ENCODE data around the gene ADCY4. TPM values are rescaled to one million over a fixed set of nuclear protein-coding genes. Genes with fewer than 3 reads are reported as not detected.

ADCY4 gene
- total and polyA plus RNA-seq, 2 of the 8 experiments (the other 6 are each of a cell fraction or from before 2014, with no cell fraction given) = 0.27 to 0.35 TPM

DNA sequence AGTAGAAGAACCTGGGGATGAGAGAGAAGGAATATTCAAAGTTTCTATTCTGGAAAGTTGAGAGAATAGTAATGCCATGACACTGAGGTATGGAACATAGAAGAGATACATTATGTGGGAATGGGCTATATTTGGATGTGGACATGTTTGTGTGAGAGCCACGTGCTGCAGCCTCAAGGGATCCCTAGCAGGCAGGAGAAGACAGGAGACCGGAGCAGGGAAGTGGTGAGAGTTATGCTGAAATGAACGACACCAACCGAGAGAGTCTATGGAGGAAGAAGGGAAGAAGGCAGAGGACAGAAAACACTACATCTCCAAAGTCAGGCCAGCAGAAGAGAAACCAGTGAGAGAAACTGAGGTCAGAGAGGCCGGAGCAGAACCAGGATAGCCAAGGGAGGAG lies 14.9 kb upstream of the ADCY4 start (continued):
- TF ChIP-seq CBX5 (IDR thresholded peaks at IDR 0.05; ENCODE audit: low read depth, low read length) = no peak
- TF ChIP-seq NRF1 (IDR thresholded peaks at IDR 0.05; ENCODE audit: low read depth, low read length) = no peak
- TF ChIP-seq TAF7 (optimal IDR thresholded peaks at IDR 0.05; ENCODE audit: borderline replicate concordance, low read depth, low read length) = no peak
- TF ChIP-seq SP2 (IDR thresholded peaks at IDR 0.05; ENCODE audit: low read length) = no peak
- no peak for TF ChIP-seq SIRT6 (IDR thresholded peaks at IDR 0.05; ENCODE audit: low read length)
